Measurements from ENCODE around the gene DOCK9.

The DOCK9 gene

GRCh38 chr13:98761986-98762616 is 215.8 kb downstream of the DOCK9 start:
- Histone ChIP-seq H3K4ac (ENCODE audit: low read depth in 1 of 2, low read length in 2 of 2) (no peak overlapping the region), H3K4me1 (ENCODE audit: control insufficient read depth, insufficient read depth, low read depth, low read length) (peaks cover 2% of the 10 kb centered on the region), H2BK5ac (ENCODE audit: low read depth, low read length, poor library complexity, severe bottlenecking) (no peak overlapping the region), H2BK15ac (ENCODE audit: low read depth, poor library complexity, severe bottlenecking) (no peak overlapping the region), H3K14ac (ENCODE audit: low read length in 2 of 2) (no peak overlapping the region), H2AFZ (ENCODE audit: low read depth, low read length) (no peak overlapping the region), H3K79me1 (replicated peaks; ENCODE audit: low read length, poor library complexity, severe bottlenecking) (no peaks in the 10 kb centered on the region), H2BK120ac (ENCODE audit: low read depth, low read length) (no peak overlapping the region), H3K27me3 (ENCODE audit: control insufficient read depth in 1 of 2, insufficient read depth in 1 of 2, low read length in 2 of 2) (peaks cover 0 to 31% of the 10 kb centered on the region in 2 experiments), H3K23ac (ENCODE audit: low read length in 2 of 2) (no peak overlapping the region), H3K4me3 (ENCODE audit: insufficient read depth in 1 of 2, low read depth in 1 of 2, low read length in 2 of 2) (peak overlapping the region in 1 of 2 experiments; percentile 72), H4K8ac (ENCODE audit: low read length) (peak overlapping the region; percentile 67), H2AK5ac (ENCODE audit: low read length, severe bottlenecking) (no peak overlapping the region), H3K9ac (ENCODE audit: low read length) (peak overlapping the region; percentile 60), H3K27ac (ENCODE audit: low read length, poor library complexity, severe bottlenecking) (no peak overlapping the region), H2BK12ac (ENCODE audit: low read length in 2 of 2) (no peak overlapping the region), H4K91ac (ENCODE audit: low read length) (no peak overlapping the region), H3K9me3 (ENCODE audit: control insufficient read depth, low read length) (no peaks in the 10 kb centered on the region), H3K36me3 (ENCODE audit: control insufficient read depth in 1 of 2, insufficient read depth in 2 of 2, low read depth in 1 of 2, low read length in 2 of 2) (no peaks in the 10 kb centered on the region), H3K18ac (ENCODE audit: low read depth in 1 of 2, low read length in 2 of 2) (peak overlapping the region in 1 of 2 experiments; percentile 44), H3K4me2 (ENCODE audit: low read length, poor library complexity, severe bottlenecking) (no peak overlapping the region)
- WGBS: 92% methylated on average over 15 of the region's 15 CpGs
- no peak for DNase-seq

GRCh38 chr13:98761126-98761985 is 216.5 kb downstream of the DOCK9 start:
- Histone ChIP-seq H2BK12ac (ENCODE audit: low read length in 2 of 2) (no peak overlapping the region), H2BK120ac (ENCODE audit: low read depth, low read length) (no peak overlapping the region), H3K23ac (ENCODE audit: low read length in 2 of 2) (no peak overlapping the region), H3K4me3 (ENCODE audit: insufficient read depth in 1 of 2, low read depth in 1 of 2, low read length in 2 of 2) (peak overlapping the region in 1 of 2 experiments; percentile 72), H3K14ac (ENCODE audit: low read length in 2 of 2) (no peak overlapping the region), H3K4ac (ENCODE audit: low read depth in 1 of 2, low read length in 2 of 2) (no peak overlapping the region), H2AFZ (ENCODE audit: low read depth, low read length) (no peak overlapping the region), H2BK15ac (ENCODE audit: low read depth, poor library complexity, severe bottlenecking) (no peak overlapping the region), H4K8ac (ENCODE audit: low read length) (peak overlapping the region; percentile 67), H3K27me3 (ENCODE audit: control insufficient read depth in 1 of 2, insufficient read depth in 1 of 2, low read length in 2 of 2) (peaks cover 0 to 27% of the 10 kb centered on the region in 2 experiments), H3K36me3 (ENCODE audit: control insufficient read depth in 1 of 2, insufficient read depth in 2 of 2, low read depth in 1 of 2, low read length in 2 of 2) (no peaks in the 10 kb centered on the region), H2AK5ac (ENCODE audit: low read length, severe bottlenecking) (no peak overlapping the region), H3K27ac (ENCODE audit: low read length, poor library complexity, severe bottlenecking) (no peak overlapping the region), H3K18ac (ENCODE audit: low read depth in 1 of 2, low read length in 2 of 2) (peak overlapping the region in 1 of 2 experiments; percentile 44), H3K4me2 (ENCODE audit: low read length, poor library complexity, severe bottlenecking) (no peak overlapping the region), H3K9ac (ENCODE audit: low read length) (peak overlapping the region; percentile 60), H3K79me1 (replicated peaks; ENCODE audit: low read length, poor library complexity, severe bottlenecking) (no peaks in the 10 kb centered on the region), H2BK5ac (ENCODE audit: low read depth, low read length, poor library complexity, severe bottlenecking) (no peak overlapping the region), H4K91ac (ENCODE audit: low read length) (no peak overlapping the region), H3K4me1 (ENCODE audit: control insufficient read depth, insufficient read depth, low read depth, low read length) (peaks cover 2% of the 10 kb centered on the region), H3K9me3 (ENCODE audit: control insufficient read depth, low read length) (no peaks in the 10 kb centered on the region)
- peak; percentile 85 for DNase-seq
- 85% methylated on average over 15 of the region's 15 CpGs for WGBS

GRCh38 chr13:98755729-98756128 is 222.1 kb downstream of the DOCK9 start:
- Histone ChIP-seq H3K9ac (ENCODE audit: low read length) (no peak overlapping the region), H3K4me3 (ENCODE audit: insufficient read depth in 1 of 2, low read depth in 1 of 2, low read length in 2 of 2) (no peak overlapping the region), H3K79me1 (replicated peaks; ENCODE audit: low read length, poor library complexity, severe bottlenecking) (no peaks in the 10 kb centered on the region), H3K27me3 (ENCODE audit: control insufficient read depth in 1 of 2, insufficient read depth in 1 of 2, low read length in 2 of 2) (peaks cover 23 to 49% of the 10 kb centered on the region in 2 experiments), H3K23ac (ENCODE audit: low read length in 2 of 2) (no peak overlapping the region), H2AK5ac (ENCODE audit: low read length, severe bottlenecking) (no peak overlapping the region), H2BK15ac (ENCODE audit: low read depth, poor library complexity, severe bottlenecking) (no peak overlapping the region), H3K14ac (ENCODE audit: low read length in 2 of 2) (no peak overlapping the region), H4K91ac (ENCODE audit: low read length) (no peak overlapping the region), H3K4ac (ENCODE audit: low read depth in 1 of 2, low read length in 2 of 2) (no peak overlapping the region), H3K18ac (ENCODE audit: low read depth in 1 of 2, low read length in 2 of 2) (no peak overlapping the region), H2BK120ac (ENCODE audit: low read depth, low read length) (no peak overlapping the region), H2AFZ (ENCODE audit: low read depth, low read length) (no peak overlapping the region), H3K9me3 (ENCODE audit: control insufficient read depth, low read length) (peaks cover 6% of the 10 kb centered on the region), H2BK5ac (ENCODE audit: low read depth, low read length, poor library complexity, severe bottlenecking) (no peak overlapping the region), H3K36me3 (ENCODE audit: control insufficient read depth in 1 of 2, insufficient read depth in 2 of 2, low read depth in 1 of 2, low read length in 2 of 2) (peaks cover 0 to 6% of the 10 kb centered on the region in 2 experiments), H3K27ac (ENCODE audit: low read length, poor library complexity, severe bottlenecking) (no peak overlapping the region), H3K4me1 (ENCODE audit: control insufficient read depth, insufficient read depth, low read depth, low read length) (peaks cover 15% of the 10 kb centered on the region), H4K8ac (ENCODE audit: low read length) (no peak overlapping the region), H2BK12ac (ENCODE audit: low read length in 2 of 2) (no peak overlapping the region), H3K4me2 (ENCODE audit: low read length, poor library complexity, severe bottlenecking) (no peak overlapping the region)
- WGBS: 87% methylated on average over 9 of the region's 9 CpGs
- DNase-seq: no peak

- H2AK5ac ChIP-seq (ENCODE audit: low read length, severe bottlenecking): no peak overlapping the region
- WGBS: 31% methylated on average over 2 of the region's 2 CpGs
- H3K9ac ChIP-seq (ENCODE audit: low read length): no peak overlapping the region
- H2BK120ac ChIP-seq (ENCODE audit: low read depth, low read length): no peak overlapping the region
- no peak for DNase-seq
- H3K18ac ChIP-seq (ENCODE audit: low read depth in 1 of 2, low read length in 2 of 2): no peak overlapping the region
- no peak overlapping the region for H2AFZ ChIP-seq (ENCODE audit: low read depth, low read length)
- H3K27ac ChIP-seq (ENCODE audit: low read length, poor library complexity, severe bottlenecking): no peak overlapping the region
- H3K14ac ChIP-seq (ENCODE audit: low read length in 2 of 2): no peak overlapping the region
- H2BK5ac ChIP-seq (ENCODE audit: low read depth, low read length, poor library complexity, severe bottlenecking): no peak overlapping the region
- H4K8ac ChIP-seq (ENCODE audit: low read length): no peak overlapping the region
- H3K4me3 ChIP-seq (ENCODE audit: insufficient read depth in 1 of 2, low read depth in 1 of 2, low read length in 2 of 2): no peak overlapping the region
- peaks cover 15% of the 10 kb centered on the region for H3K4me1 ChIP-seq (ENCODE audit: control insufficient read depth, insufficient read depth, low read depth, low read length)
- H3K4ac ChIP-seq (ENCODE audit: low read depth in 1 of 2, low read length in 2 of 2): no peak overlapping the region
- no peak overlapping the region for H2BK15ac ChIP-seq (ENCODE audit: low read depth, poor library complexity, severe bottlenecking)
- no peak overlapping the region for H3K4me2 ChIP-seq (ENCODE audit: low read length, poor library complexity, severe bottlenecking)
- peaks cover 0 to 6% of the 10 kb centered on the region in 2 experiments for H3K36me3 ChIP-seq (ENCODE audit: control insufficient read depth in 1 of 2, insufficient read depth in 2 of 2, low read depth in 1 of 2, low read length in 2 of 2)
- no peak overlapping the region for H4K91ac ChIP-seq (ENCODE audit: low read length)
- H3K79me1 ChIP-seq (replicated peaks; ENCODE audit: low read length, poor library complexity, severe bottlenecking): no peaks in the 10 kb centered on the region
- no peak overlapping the region for H3K23ac ChIP-seq (ENCODE audit: low read length in 2 of 2)
- H2BK12ac ChIP-seq (ENCODE audit: low read length in 2 of 2): no peak overlapping the region
- H3K27me3 ChIP-seq (ENCODE audit: control insufficient read depth in 1 of 2, insufficient read depth in 1 of 2, low read length in 2 of 2): peaks cover 28 to 49% of the 10 kb centered on the region in 2 experiments
- H3K9me3 ChIP-seq (ENCODE audit: control insufficient read depth, low read length): peaks cover 6% of the 10 kb centered on the region
Measured at GRCh38 chr13:98755116-98755515, 222.7 kb downstream of the DOCK9 start.

Data from mesenchymal stem cell (in vitro differentiated cells and primary cell).